Astrocyte (in vitro differentiated cells and primary cell): ENCODE results near the gene AOC3. TPM values are rescaled to one million over a fixed set of nuclear protein-coding genes. Genes with fewer than 3 reads are reported as not detected.

Experiments used
- DNase-seq: peaks from one replicate; pipeline ENCODE4 v3.0.0-alpha.2; 2010; ENCODE audit warnings: low read depth
- FAIRE-seq: peaks from 2 replicates; lab custom pipeline; 2011; peaks lifted over from hg19 to GRCh38; lab: Jason Lieb, UNC
- H2AFZ ChIP-seq: 2 replicates; pipeline ENCODE4 v1.6.0; 2012; ENCODE audit warnings: low read depth, low read length, inconsistent platforms
- H3K27ac ChIP-seq: 2 replicates; pipeline ENCODE4 v1.5.1; 2011; ENCODE audit warnings: low read depth, low read length, inconsistent platforms
- H3K27me3 ChIP-seq: 2 replicates; pipeline ENCODE4 v1.6.0; 2011; ENCODE audit warnings: low read length, inconsistent platforms; ENCODE audit not compliant: insufficient read depth
- H3K36me3 ChIP-seq: 2 replicates; pipeline ENCODE4 v1.5.1; 2011; ENCODE audit warnings: low read length, inconsistent platforms; ENCODE audit not compliant: insufficient read depth
- H3K4me1 ChIP-seq: 2 replicates; pipeline ENCODE4 v1.5.1; 2011; ENCODE audit warnings: low read length, inconsistent platforms; ENCODE audit not compliant: insufficient read depth
- H3K4me2 ChIP-seq: 2 replicates; pipeline ENCODE4 v1.6.0; 2012; ENCODE audit warnings: low read length, inconsistent platforms
- H3K4me3 ChIP-seq: 2 replicates; pipeline ENCODE4 v1.5.1; 2011; ENCODE audit warnings: low read depth, mild to moderate bottlenecking, low read length, inconsistent platforms; ENCODE audit not compliant: insufficient read depth
- H3K79me2 ChIP-seq: 2 replicates; pipeline ENCODE4 v1.6.0; 2012; ENCODE audit warnings: mild to moderate bottlenecking, low read length, inconsistent platforms; ENCODE audit not compliant: insufficient read depth
- H3K9ac ChIP-seq: 2 replicates; pipeline ENCODE4 v1.6.0; 2012; ENCODE audit warnings: mild to moderate bottlenecking, low read length, inconsistent platforms
- H3K9me3 ChIP-seq: 2 replicates; pipeline ENCODE4 v1.5.1; 2012; ENCODE audit warnings: low read depth, mild to moderate bottlenecking, low read length, inconsistent platforms; ENCODE audit not compliant: insufficient read depth
- H4K20me1 ChIP-seq: 2 replicates; pipeline ENCODE4 v1.6.0; 2012; ENCODE audit warnings: low read length, inconsistent platforms; ENCODE audit not compliant: insufficient read depth
- H3K27ac Mint-ChIP-seq: one replicate; pipeline ENCODE4 v1.8.0; 2021; ENCODE audit warnings: mild to moderate bottlenecking, mixed read lengths; ENCODE audit not compliant: unreplicated experiment
- H3K27me3 Mint-ChIP-seq: one replicate; pipeline ENCODE4 v1.8.0; 2021; ENCODE audit warnings: low read depth, mixed read lengths; ENCODE audit not compliant: unreplicated experiment
- H3K36me3 Mint-ChIP-seq: one replicate; pipeline ENCODE4 v1.8.0; 2021; ENCODE audit warnings: low read depth, mixed read lengths; ENCODE audit not compliant: unreplicated experiment
- H3K4me1 Mint-ChIP-seq: one replicate; pipeline ENCODE4 v1.8.0; 2021; ENCODE audit warnings: low read depth, mixed read lengths; ENCODE audit not compliant: unreplicated experiment
- H3K4me3 Mint-ChIP-seq: one replicate; pipeline ENCODE4 v1.8.0; 2021; ENCODE audit warnings: mild to moderate bottlenecking, moderate library complexity, mixed read lengths; ENCODE audit not compliant: unreplicated experiment
- H3K9me3 Mint-ChIP-seq: one replicate; pipeline ENCODE4 v1.8.0; 2021; ENCODE audit warnings: mild to moderate bottlenecking, mixed read lengths; ENCODE audit not compliant: unreplicated experiment
- CTCF ChIP-seq: IDR thresholded peaks from 2 replicates; pipeline ENCODE4 v1.5.1; 2011; ENCODE audit warnings: low read depth, mild to moderate bottlenecking, inconsistent platforms, low read length, moderate library complexity; ENCODE audit not compliant: insufficient read depth
- EZH2 ChIP-seq: IDR thresholded peaks from 2 replicates; pipeline ENCODE4 v1.6.1; 2012; ENCODE audit warnings: mild to moderate bottlenecking, low read length, inconsistent platforms; ENCODE audit not compliant: insufficient read depth
- total RNA-seq: library from RNA; stranded (reverse); gene quantifications from 2 replicates; pipeline ENCODE4 v1.2.1, GENCODE V29; 2021

Gene AOC3
- total RNA-seq, 1 donor from 2014 or later: 1.1 TPM

GRCh38 chr17:42832934-42833766 lies 17.8 kb upstream of the AOC3 start, which contains the start of gene PSME3:
PSME3 (plus strand) TSS chr17:42833397; CDS start chr17:42833632, 235 bp downstream.
- Histone ChIP-seq H3K9ac (peak within 1 kb of the TSS; percentile 92), H4K20me1 (peaks cover 22% of the 10 kb centered on the region), H3K4me2 (peak within 1 kb of the TSS; percentile 88), H3K36me3 (peaks cover 17% of the 10 kb centered on the region), H3K27me3 (no peaks in the 10 kb centered on the region), H3K4me1 (peaks cover 10% of the 10 kb centered on the region), H3K9me3 (no peaks in the 10 kb centered on the region), H2AFZ (peak within 1 kb of the TSS; percentile 95), H3K4me3 (peak within 1 kb of the TSS; percentile 90), H3K79me2 (peaks cover 51% of the 10 kb centered on the region), H3K27ac (peak within 1 kb of the TSS; percentile 93)
- no peak for TF ChIP-seq EZH2
- no peak for TF ChIP-seq CTCF
- DNase-seq: peak; percentile 78
- FAIRE-seq: no peak
- H3K4me3 Mint-ChIP-seq: peak within 1 kb of the TSS; percentile 96
- H3K36me3 Mint-ChIP-seq: peaks cover 3% of the 10 kb centered on the region
- H3K9me3 Mint-ChIP-seq: no peaks in the 10 kb centered on the region
- peak within 1 kb of the TSS; percentile 97 for H3K27ac Mint-ChIP-seq
- H3K4me1 Mint-ChIP-seq: peaks cover 15% of the 10 kb centered on the region
- peaks cover 1% of the 10 kb centered on the region for H3K27me3 Mint-ChIP-seq

- no peaks in the 10 kb centered on the region for H3K9me3 ChIP-seq
- no peak for TF ChIP-seq EZH2
- no peak for TF ChIP-seq CTCF
- H3K4me1 ChIP-seq: peaks cover 10% of the 10 kb centered on the region
- peaks cover 51% of the 10 kb centered on the region for H3K79me2 ChIP-seq
- H2AFZ ChIP-seq: peak overlapping the region; percentile 95
- Mint-ChIP-seq H3K36me3 (peaks cover 3% of the 10 kb centered on the region), H3K27me3 (no peaks in the 10 kb centered on the region), H3K4me3 (peak overlapping the region; percentile 96), H3K4me1 (peaks cover 15% of the 10 kb centered on the region), H3K27ac (peak overlapping the region; percentile 89), H3K9me3 (no peaks in the 10 kb centered on the region)
- no peaks in the 10 kb centered on the region for H3K27me3 ChIP-seq
- peak overlapping the region; percentile 90 for H3K4me3 ChIP-seq
- peak overlapping the region; percentile 92 for H3K9ac ChIP-seq
- peak overlapping the region; percentile 88 for H3K4me2 ChIP-seq
- H3K36me3 ChIP-seq: peaks cover 23% of the 10 kb centered on the region
- DNase-seq: no peak
- FAIRE-seq: no peak
- peak overlapping the region; percentile 93 for H3K27ac ChIP-seq
- peaks cover 22% of the 10 kb centered on the region for H4K20me1 ChIP-seq
Observed at GRCh38 chr17:42833767-42834422, 17.1 kb upstream of the AOC3 start.
